HUDEP-2 (cell line): Measurements from ENCODE around the gene APOL4.
"Not testable (repeated sequence)": the region's sequence is repeated elsewhere in the genome, so short reads cannot be mapped to it uniquely, and the experiment has no call there.

Experiments
- DNase-seq, 76 experiments: peaks; one replicate each; lab custom pipeline; 2025; ENCODE audit not compliant: unreplicated experiment in 76 of 76; lab: John Stamatoyannopoulos, UW

The APOL4 gene

DNA sequence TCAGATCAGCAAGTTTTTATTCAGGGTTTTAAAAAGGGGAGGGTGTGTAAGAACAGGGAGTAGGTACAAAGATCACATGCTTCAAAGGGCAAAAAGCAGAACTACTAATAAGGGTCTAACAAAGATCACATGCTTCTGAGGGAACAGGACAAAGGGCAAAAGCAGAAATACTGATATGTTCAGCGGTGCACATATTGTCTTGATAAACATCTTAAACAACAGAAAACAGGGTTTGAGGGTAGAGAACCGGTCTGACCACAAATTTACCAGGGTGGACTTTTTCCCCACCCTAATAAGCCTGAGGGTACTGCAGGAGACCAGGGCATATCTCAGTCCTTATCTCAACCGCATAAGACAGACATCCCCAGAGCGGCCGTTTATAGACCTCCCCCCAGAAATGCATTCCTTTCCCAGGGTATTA lies 7.9 kb upstream of the APOL4 start:
- DNase-seq = peak in 3 of 76 experiments; percentile 12 to 35 (median 13)

DNA sequence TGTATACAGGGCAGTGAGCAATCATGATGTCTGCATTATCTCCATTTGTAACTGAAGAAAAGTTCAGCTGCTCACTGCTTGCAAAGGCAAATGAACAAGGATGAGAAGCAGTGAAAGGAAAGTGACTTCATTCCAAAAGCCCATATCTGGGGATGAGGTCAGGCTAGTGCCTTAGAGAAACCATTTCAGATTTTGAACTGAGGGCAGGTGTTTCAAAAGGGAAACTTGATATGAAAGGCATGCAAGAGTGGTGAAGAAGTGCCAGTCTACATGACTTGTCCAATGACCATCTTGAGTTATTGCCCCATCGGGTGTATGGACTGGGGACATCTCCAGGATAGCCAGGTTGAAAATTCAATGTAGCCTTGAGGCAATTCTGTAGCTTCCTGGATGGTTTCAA lies 7.3 kb upstream of the APOL4 start:
- DNase-seq = no peak

DNA sequence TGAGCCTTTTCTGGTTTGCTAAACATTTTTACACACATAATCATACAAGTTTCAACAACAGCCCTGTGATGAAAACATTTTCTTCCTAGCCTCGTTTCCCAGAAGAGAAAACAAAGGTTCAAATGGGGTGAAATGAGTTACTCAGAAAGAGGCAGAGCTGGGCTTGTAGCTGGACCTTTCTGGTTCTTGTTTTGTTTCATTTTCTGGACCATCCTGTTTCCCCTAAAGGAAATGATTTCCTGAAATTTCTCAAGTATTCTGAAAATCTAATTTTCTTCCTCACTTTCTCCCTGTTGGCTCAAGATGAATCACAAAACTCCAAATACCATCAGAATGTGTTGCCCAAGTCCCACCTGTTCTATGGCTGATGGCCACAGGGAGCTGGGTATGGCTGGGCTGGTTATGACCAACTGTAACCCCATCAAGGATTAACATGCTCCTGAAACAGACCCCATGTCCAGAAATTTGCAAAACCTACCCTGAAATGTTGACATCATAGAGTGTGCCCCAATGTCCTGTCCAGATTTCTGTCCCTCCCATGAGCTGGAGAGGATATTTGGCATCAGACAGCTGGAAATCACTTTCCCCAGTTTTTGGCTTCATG lies 6.7 kb upstream of the APOL4 start:
- DNase-seq = no peak

DNA sequence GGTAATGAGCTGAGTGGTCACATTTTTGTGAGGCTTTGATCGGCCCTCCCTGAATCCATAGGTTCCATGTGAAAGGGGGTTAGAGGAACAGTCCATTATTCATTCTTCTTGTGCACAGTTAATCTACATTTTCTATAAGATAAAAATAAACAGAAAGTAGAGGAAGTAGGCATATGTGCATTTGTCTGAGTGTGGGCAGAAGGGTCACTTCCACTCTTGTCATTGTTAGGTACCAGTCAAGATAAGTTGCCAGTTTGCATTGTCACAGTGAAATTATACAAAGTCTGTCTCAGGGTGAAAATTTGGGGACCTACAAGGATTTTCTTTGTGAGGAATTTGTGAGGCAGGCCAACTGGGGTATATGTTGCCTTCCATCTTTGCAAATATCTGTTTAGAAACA lies 4.6 kb upstream of the APOL4 start:
- DNase-seq = no peak

DNA sequence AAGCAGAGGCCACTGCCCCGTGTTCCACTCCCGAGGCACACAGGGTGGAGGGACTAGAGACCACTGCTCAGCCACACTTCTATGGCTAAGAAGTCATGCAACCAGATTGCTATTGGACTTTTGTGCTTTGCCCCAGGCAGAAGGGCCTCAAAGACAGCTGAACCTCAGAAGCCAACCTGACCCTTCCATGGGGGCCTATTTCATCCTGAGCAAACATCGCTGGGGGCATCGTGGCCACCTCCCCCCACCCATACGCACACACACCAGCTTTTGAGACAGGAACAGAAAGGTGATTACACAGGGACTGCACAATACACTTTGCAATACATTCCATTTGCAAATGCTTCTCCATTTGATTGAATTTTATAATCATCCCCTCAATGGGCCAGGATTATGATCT lies 4.0 kb upstream of the APOL4 start:
- DNase-seq = not testable (repeated sequence)

DNA sequence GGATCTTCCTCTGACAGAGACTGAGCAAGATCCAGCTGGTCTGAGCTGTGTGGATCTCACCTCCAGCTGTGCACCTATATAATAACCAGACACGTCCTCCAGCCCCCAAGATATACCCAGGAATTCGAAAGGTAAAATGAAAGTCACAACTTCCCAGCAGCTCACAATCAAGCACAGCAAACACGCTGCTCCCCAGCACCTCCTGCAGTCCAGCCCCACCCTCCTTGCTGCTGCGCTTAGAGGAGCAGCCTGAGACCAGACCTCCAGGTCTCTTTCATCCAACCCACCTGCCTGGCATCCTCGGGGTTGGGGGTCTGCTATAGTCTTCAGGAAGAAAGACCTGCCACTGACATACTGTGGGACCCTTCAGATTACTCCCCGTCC lies 3.0 kb upstream of the APOL4 start:
- DNase-seq = peak in 1 of 76 experiments; percentile 8

DNA sequence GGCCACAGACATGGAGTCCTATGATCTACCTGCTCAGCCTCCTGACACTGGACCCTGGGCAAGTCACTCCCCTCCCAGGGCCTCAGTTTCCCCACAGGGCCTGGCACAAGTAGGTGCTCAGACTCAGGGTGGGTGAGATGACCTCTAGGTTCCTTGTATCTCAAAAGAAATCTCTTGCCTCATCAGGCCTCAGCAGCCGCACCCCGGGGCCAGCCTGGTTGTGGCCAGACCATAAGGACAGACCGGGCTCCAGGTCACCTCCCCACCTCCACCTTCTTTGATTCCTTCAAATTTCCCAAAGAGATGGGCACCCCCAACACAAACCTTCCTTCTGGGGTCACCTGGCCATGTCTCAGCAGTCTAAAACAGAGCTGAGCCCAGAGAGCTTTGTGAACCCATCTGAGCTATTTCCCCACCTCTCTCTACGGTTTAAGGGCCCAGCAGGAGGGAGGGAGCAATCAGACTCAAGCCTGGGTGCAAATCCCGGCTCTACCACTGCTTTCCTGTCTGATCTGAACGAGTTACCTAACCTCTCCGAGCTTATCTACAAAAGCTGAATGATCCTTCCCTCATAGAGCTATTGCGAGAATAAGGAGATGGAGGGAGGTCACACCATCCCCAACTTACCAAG lies 2.5 kb upstream of the APOL4 start:
- no peak for DNase-seq

DNA sequence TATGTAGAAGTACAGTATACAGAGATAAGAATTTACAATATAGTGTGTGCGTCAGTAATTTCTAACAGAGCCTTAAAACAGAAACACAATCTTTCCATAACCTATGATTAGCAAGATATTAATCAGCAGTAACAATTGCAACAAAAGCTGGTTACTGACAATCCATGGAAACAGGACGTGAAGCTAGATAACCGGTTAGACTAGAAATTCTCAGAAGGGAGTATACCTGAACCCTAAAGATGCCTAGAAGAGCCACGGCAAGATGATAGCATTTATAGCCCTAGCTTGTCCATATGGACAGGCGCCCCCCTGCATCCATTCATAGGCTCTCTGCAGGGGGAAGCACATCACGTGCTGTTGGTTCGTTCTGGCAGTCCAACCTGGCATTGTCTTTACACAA lies 1.8 kb upstream of the APOL4 start:
- DNase-seq = peak in 8 of 76 experiments; percentile 12 to 58 (median 32)

DNA sequence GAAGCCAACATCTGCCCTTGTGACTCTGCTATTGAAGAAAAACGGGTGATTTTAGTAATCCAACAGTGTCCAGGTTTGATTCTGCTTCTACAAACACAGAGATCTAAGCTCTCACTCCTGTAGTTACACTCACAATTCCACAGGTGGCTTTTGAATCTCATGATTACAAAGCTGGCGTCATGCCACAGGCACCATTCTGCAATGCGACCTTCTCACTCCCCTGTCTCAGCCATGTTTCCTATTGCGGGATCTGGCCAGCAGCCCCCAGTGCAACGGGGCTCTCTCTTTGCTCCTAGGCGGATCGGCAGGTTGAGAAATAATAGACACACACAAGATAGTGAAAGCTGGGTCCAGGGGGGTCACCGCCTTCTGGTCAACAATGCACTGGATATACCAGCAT lies 1.3 kb upstream of the APOL4 start:
- DNase-seq = peak in 29 of 76 experiments; percentile 9 to 54 (median 25)

DNA sequence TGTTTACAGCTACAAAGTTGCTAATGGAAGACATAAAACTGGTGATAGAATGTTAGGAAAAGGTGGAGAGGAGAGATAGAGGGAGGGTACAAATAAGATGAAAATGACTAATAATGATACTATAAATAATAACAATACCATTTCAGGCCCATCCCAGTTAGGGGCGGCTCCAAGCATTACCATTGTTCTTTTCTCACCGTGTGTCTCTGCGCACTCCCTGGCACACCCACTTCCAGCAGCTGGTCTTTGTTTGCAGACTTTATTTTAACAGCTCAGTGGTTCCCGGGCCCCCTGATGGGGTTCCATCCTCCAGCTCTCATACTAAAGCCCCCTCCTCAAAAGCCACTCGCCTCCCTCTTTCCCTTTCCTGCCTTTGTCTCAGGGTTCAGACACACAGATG lies 584 bp downstream of the APOL4 start:
- not testable (repeated sequence) for DNase-seq

DNA sequence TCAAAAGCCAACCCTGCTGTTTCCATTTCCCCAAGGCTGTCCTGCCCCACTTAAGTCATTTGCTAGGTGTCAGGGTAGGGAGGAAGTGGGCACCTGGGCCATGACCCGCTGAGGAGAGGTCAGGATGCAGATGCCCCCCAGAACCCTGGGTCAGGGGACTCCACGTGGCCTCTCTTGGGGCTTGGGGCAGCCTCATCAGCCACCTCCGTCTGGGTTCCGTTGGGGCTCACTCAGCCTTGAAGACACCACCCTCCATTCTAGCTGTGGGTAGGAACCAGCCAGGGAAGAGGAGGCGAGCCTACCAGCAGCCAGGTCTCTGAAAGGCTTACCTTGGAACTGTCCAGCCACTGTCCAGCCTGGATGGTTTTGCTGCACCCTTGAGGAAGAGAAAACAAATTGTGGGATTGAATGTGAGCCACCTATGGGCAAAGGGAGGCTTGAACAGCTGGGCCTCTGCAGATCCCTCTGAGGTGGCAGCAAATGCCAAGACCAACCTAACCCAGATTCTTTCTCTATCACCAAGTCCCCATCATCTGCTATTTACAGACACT lies 2.5 kb downstream of the APOL4 start:
- no peak for DNase-seq

DNA sequence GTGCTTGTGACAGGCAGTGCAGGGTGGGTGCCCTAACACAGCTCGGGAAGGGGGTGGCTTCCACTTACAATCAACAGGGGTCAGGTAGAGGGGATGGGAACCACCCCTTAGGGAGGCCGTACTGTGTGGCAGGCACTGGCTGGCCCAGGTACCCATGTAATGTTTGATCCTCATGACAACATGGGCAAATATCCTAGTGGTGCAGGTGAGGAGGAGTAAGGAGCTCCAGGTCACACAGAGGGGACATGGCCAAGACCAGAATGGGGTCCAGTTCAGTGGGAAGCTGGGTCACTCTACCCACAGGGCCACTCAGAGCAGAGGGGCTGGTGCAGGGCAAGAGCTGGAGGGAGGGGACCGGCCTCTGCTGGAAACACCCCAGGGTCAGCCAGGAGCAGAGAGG lies 3.1 kb downstream of the APOL4 start:
- DNase-seq = no peak

DNA sequence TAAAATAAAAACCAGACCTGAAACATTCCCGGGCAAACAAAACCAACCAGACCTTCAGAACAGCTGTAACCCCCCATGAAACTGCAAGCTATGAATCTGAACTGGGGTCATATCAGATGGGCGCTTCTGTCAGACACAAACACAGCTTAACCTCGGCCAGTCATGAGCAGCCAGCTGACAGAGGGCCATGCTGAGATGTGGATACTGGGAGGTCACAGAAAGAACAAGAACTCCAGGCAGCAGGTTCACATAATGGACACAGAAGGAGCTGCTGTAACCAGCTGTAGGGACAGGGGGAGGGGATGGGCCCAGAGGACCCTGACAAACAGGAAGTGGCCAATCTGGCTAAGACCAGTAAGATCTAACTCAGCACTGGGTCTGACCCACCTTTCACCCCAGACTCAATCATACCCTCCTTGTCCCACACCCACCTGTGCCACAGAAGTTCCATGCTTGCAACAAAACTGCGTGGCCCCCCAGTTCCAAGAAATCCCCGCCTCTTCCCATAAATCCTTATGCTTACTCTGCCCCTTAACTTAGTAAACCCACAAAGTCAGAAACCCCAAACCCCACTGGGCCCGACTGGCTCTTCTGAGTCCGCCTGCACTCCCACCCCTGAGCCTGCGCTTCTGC lies 4.0 kb downstream of the APOL4 start:
- DNase-seq = peak in 1 of 76 experiments; percentile 7

DNA sequence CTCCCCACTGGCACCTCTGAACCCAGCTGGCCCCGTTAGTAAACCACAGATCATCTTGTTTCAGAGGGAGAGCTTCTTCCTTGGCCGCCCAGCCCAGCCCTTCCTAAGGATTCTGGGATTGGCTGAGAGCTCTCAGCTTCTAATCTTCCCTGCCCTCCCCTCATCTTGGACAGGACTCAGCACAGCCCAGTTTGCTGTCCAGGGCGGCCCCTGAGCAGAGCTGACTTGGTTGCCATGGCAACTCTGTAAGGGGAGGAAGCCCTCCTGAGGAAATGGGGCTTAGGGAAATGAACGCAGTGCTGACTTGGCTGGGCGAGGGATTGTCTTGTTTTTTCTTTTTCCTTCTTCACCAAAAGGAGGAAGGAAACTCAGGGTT lies 4.6 kb downstream of the APOL4 start:
- DNase-seq = peak in 1 of 76 experiments; percentile 21

DNA sequence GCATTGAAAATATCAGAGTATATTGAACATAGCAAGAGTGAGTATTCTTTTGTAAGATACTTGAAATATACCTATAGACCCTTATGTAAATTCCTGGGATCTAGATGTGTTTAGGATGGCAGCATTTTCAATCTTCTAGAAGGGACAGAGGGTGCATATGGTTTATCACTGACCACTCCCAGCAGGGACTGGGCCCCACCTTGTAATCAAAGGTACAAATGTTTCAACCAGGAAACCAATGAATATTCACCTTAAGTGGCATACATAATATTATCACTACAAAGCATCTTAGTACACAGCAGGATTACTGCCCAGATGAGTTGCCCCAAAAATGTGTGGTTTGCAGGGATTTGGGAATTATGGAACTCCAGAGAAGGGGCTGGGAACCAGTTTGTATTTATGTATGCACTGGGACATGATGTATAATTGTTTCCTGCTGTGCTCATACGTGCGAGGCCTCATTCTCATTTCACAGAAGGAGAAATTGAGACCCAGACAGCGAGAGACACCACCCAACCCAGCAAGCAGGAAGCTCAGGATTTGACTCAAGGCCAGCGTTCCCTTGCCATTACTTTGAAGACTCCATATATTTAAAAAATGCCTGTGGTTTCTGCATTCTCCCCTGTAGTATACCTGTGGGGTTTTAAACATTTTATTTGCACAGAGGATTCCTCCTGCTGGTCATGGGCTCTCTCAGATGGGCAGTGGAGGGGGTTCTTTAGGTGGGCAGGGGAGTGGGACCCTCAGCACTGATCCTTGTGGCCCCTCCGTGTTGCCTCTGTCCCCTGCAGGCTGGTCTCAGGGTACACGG lies 5.2 kb downstream of the APOL4 start:
- DNase-seq = no peak

DNA sequence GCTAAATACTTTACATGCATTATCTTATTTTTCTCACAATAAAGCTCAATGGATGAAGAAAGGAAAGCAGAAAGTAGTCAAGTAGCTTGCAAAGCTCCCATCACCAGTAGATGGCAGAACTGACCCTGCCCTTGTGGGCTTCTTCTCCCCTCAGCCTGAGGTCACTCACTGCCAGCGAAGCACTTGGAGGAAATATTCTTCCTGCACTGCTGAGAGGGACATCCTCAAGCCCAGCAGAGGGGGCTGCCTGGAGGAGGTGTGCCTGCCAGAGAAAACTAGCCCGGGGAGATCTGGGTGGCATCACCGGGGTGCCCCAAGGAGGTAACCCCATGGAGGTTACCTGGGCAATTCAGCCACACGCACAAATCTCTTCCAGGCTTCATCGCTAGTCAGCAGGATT lies 6.6 kb downstream of the APOL4 start:
- DNase-seq = peak in 10 of 76 experiments; percentile 9 to 32 (median 20)

DNA sequence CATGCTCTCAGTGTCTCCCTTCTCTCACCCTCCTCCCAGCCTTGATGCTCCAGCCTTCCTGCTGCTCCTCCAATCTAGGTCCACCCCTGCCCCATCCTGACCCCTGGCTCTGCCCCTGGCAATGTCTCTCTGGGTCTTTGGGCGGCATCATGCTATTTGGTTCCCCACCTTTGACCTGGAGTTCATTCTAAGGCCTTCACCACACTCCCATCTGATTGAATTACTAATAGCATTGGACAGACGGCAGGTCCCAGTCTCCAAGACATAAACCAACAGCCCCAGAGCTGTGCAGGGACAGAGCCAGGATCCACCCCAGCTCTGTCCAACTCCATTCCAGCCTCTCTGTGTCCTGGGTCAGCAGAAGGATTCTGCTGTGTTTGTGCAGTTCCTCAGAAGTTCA lies 7.2 kb downstream of the APOL4 start:
- no peak for DNase-seq

DNA sequence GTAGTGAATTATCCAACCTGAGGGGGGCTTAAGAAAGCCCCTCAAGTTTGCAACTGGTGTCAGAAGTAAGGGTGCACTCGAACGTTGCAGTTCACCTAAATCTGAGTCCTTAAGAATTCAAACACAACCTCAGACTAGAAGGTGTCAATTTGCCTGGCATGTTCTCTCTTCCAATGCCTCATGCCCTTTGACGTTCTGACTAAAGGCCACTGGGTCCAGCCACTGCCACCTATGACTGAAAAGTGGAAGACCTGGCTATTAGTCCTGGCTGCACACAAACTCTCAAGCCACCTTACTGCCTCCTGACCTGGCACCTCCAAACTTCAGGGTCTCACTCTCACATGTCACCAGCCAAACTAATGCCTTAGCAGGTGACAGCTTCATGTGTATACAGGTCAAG lies 8.0 kb downstream of the APOL4 start:
- no peak for DNase-seq

DNA sequence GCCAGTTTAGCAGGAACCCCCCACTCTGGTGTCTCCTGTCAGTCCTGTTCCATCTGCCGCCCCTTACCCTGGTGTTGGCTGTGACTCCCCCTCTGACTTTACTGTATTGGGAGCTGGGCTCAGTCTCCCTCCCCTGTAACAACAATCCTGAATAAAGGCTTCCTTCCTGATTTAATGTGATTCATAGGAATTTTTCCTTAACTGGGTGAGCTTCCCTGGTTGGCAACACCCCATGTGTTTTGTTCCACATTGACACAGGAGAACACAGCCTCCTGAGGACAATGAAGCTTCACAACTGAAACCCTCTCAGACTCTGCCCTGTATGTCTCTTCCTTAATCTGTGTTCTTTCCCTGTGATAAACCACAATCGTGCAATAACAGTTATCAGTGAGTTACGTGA lies 8.4 kb downstream of the APOL4 start:
- DNase-seq = no peak

DNA sequence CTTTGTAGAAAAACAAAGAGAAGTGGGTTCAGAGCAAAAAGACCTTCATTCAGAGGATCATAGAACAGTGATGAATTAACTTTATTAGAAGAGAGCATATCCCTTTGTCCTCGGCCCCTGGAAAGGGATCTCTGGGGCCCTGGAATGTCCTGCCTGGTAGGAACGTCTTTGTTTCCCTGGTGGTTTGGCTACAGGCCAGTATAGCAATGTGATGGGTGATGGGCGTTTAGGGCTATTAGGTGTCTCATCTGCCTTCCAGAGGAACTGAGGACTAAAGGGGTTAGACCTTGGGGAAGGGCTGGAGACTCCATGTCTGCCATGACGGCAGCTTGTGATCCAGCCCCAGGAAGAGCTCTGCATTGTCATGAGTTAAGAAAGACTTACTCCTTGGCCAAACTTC lies 9.1 kb downstream of the APOL4 start:
- no peak for DNase-seq
